Ammon's horn (tissue), 1 donor: Measurements from ENCODE around the gene PDS5B.
"Not testable (repeated sequence)": the region's sequence is repeated elsewhere in the genome, so short reads cannot be mapped to it uniquely, and the experiment has no call there.

Experiments used
- DNase-seq: peaks from one replicate; pipeline ENCODE4 v3.0.0-alpha.2; 2016; ENCODE audit warnings: low spot score

Gene PDS5B

DNA sequence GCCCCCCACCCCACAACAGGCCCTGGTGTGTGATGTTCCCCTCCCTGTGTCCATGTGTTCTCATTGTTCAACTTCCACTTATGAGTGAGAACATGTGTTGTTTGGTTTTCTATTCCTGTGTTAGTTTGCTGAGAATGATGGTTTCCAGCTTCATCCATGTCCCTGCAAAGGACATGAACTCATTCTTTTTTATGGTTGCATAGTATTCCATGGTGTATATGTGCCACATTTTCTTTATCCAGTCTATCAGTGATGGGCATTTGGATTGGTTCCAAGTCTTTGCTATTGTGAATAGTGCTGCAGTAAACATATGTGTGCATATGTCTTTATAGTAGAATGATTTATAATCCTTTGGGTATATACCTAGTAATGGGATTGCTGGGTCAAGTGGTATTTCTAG is 142.8 kb downstream of the PDS5B start:
- DNase-seq: not testable (repeated sequence)

DNA sequence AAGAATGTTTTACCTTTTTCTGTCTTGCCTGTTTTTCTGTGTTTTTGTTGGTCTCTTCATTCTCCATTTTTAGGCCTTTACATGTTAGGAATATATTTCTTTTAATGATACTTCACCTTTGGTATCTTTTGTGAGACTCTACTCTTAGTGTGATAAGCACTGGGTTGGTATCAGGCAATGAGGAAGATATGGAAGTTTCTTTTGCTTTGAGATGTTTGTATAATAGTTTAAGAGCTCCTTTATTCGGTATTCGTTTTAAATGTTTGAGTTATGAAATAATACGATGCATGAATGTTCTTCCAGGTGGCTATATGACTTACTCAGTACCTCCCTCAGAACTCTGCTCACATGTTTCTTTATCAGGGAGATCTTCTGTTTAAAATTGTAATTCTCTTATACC is 144.8 kb downstream of the PDS5B start:
- no peak for DNase-seq

DNA sequence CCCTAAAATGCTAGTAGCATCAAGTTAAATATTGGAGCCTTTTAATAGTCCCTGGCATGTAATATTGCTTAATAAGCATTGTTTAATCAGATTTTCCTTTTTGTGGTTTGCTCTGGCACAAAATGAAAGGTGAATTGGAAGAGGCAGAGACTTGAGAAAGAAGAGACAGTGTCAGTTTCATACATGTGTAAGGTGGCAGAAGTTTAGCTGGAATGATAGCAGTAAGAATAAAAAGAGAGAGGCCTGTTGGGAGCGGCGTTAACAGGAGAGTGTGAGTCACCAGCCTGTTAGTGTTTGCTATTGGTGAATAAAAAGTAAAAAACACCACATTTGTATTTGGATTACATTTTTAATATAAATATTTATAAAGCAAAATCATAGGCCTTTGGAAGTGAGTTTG is 145.3 kb downstream of the PDS5B start:
- DNase-seq: peak; percentile 29

DNA sequence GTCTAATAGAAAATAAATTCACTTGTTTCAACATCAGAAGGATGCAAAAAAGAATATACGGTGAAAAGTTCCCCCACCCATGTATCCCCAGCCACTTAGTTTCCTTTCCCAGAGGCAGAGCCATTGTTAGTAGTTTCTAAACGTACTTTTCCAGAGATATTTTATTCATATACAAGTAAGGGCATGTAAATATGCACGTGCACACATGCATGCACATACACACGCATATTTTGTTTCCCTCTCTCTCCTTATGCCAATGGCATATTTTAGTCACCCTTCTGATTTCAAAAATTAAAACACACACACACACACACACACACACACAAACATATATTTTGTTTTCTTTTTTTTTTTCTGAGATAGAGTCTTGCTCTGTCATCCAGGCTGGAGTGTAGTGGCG is 147.4 kb downstream of the PDS5B start:
- DNase-seq: no peak

DNA sequence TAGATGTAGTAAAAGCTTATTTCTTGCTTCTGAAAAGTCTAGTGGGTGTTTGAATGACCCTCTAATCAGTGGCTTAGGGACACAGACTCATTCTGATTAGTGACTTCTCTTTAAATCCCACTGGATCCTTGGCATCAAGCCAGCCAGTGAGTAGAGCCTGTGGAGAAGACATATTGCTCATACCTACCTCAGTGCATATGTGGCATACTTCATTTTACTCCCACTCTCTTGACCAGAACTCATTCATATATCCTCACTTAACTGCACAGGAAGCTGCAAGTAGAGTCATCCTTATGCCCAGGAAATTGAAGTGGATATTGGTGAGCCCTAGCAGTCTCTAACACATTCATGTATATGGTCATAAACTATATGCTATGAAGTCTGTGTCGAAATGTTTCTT is 148.3 kb downstream of the PDS5B start:
- no peak for DNase-seq

GRCh38 chr13:32735859-32736258 is 149.6 kb downstream of the PDS5B start:
- DNase-seq: no peak

- no peak for DNase-seq
These were observed 150.4 kb downstream of the PDS5B start for GRCh38 chr13:32736648-32737047.

DNA sequence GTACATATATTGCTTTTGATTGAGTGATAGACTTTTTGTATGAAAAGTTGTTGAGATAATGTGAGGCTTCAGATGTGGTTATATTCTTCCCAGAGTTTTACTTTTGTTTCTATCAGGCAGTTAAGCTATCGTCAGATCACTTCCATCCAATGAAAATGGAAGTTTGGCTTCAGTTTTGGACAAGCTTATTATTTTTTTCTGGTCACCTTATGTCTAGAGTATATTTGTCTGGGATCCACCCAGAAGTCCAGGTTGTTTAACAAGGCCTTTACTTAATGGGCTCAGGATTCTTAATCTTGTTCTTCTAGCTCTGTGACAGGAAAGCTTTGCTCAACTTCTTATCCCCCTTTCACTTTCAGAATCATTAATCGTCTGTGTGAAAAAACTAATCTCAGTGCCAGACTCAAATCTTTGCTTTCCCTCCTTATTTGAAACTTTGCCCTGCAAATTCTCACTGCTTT is 150.9 kb downstream of the PDS5B start:
- no peak for DNase-seq

- no peak for DNase-seq
These were observed 151.4 kb downstream of the PDS5B start for GRCh38 chr13:32737679-32738078.

- DNase-seq: no peak
These were observed 159.3 kb downstream of the PDS5B start for GRCh38 chr13:32745509-32745908.

- DNase-seq: no peak
These were observed 160.2 kb downstream of the PDS5B start for GRCh38 chr13:32746474-32746873.

DNA sequence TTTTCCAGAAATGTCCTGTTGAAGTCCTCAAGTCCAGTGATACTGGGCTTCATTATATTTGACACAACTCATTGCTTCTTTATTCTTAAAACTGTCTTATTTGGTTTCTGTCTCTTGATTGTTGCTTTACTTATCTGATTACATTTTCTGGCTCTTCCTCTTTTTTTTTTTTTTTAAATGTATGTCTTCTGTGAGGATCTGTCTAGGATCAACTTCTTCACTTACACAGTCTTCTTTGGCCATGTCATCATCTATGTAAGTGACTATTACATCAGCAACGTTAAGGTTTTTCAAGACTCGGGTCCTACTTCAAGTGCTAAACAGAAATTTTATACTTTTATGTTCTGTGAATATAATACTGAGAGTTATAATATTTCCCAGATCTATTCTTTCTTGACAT is 162.1 kb downstream of the PDS5B start:
- DNase-seq: no peak

- DNase-seq: no peak
These were observed 165.1 kb downstream of the PDS5B start for GRCh38 chr13:32751340-32751739.

GRCh38 chr13:32752311-32752710 is 166.1 kb downstream of the PDS5B start:
- DNase-seq: no peak

- no peak for DNase-seq
These were observed 166.8 kb downstream of the PDS5B start for GRCh38 chr13:32752997-32753606.

DNA sequence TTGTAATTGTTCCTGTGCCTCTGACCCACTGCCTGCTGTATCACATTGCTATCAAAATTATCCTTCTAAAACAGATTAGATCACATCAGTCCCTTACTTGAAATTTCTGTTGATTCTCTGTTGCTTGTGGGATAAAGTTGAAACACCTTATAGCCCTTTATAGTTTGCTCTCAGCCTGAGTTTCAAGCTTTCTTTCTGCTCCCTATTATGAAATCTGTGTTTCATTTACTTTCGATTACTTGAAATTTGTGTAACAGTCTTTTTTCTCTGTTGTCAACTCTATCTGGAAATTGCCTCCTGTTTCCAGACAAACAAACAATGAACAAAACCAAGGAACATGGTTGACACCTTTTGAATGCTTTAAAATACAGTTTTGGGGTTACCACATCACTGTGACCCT is 167.9 kb downstream of the PDS5B start:
- DNase-seq: no peak

GRCh38 chr13:32759152-32759551 is 172.9 kb downstream of the PDS5B start:
- no peak for DNase-seq

GRCh38 chr13:32761472-32761871 is 175.2 kb downstream of the PDS5B start:
- no peak for DNase-seq

- DNase-seq: no peak
These were observed 192.9 kb downstream of the PDS5B start for GRCh38 chr13:32779119-32779518.

- no peak for DNase-seq
These were observed 195.7 kb downstream of the PDS5B start for GRCh38 chr13:32781906-32782305.

DNA sequence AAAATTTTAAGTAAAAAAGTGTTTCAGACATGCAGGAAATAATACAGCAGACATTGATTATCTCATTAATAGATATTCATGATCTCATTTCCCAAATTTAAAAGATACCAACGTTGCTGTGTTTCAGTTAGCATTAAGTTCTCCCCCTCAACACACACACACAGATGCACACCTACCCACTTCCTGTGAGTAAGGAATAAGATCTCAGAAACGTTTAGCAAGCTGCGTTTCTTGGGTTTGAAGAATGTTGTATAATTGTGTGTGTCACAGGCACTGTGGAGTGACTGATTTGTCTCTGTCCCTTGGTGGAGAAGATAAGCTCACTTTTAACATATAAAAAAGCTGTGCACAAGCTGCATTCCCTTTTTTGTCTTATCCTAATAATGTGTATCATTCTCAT is 196.8 kb downstream of the PDS5B start:
- DNase-seq: peak; percentile 8

DNA sequence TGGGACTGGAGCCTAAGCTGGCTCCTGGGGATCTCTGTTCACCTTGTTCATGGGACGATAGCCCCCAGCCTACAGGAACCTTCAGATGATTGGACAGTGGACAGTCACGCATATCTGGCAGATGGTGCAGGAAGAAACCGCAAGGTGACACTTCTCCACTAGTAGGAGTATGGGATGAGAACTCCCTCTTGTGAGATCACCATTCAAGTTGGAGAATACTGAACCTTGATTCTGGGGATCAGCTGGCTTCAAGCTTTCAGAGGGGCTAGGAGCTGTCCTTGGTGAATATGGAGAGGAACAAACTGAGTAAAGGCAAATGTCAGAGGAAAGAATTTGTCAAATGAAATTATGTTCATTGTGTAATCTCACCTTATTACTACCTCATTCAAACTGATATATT is 204.5 kb downstream of the PDS5B start:
- DNase-seq: no peak

DNA sequence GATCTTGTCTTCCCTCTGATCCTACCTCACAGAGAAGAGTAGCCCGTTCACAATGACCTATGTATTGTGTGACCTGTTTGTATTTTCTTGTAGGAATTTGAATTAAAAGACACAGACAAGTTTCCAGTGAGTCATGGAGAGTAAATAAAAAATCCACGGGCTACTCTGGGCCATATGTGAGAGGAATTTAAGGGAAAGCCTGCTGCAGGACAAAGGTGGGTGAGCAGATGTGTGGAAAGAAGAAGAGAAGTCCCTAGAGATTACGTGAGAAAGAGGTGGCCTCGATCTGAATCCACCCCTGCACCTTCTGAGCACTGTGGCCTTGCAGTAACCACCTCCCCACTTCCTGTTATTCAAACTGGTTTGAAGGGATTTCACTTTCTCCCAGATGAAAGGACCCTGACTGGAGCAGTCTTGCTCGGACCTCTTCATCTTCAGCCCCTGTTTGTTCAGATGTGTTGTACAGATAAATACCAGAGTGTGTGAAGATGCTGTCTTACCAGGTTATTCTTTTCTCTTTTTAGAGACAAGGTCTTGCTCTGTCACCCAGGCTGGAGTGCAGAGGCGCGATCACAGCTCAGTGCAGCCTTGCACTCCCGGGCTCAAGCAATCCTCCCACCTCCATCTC is 205.4 kb downstream of the PDS5B start:
- no peak for DNase-seq

- no peak for DNase-seq
These were observed 210.5 kb downstream of the PDS5B start for GRCh38 chr13:32796754-32797153.
